ENCODE data around the gene IL20. TPM values are rescaled to one million over a fixed set of nuclear protein-coding genes. Genes with fewer than 3 reads are reported as not detected.
A peak's percentile ranks its signal among the peaks of the same experiment; 100 is the strongest.

IL20 gene
- total RNA-seq, 1 donor from 2014 or later, result not detected

GRCh38 chr1:206832352-206832880, 33.0 kb upstream of the IL20 start:
- Histone ChIP-seq H3K36me3 (no peaks in the 10 kb centered on the region), H3K27me3 (ENCODE audit: low read depth) (no peaks in the 10 kb centered on the region), H3K4me1 (peaks cover 33% of the 10 kb centered on the region), H3K4me3 (no peak overlapping the region), H3K27ac (no peak overlapping the region), H3K9me3 (no peaks in the 10 kb centered on the region)
- ATAC-seq, result no peak
- intact Hi-C loops (cut with DNase I), result no loop called here
- DNase-seq, result no peak
- TF ChIP-seq CTCF (IDR thresholded peaks at IDR 0.05), result no peak

- TF ChIP-seq CTCF (IDR thresholded peaks at IDR 0.05), result no peak
Measured at GRCh38 chr1:206833106-206833680, 32.2 kb upstream of the IL20 start.

DNA sequence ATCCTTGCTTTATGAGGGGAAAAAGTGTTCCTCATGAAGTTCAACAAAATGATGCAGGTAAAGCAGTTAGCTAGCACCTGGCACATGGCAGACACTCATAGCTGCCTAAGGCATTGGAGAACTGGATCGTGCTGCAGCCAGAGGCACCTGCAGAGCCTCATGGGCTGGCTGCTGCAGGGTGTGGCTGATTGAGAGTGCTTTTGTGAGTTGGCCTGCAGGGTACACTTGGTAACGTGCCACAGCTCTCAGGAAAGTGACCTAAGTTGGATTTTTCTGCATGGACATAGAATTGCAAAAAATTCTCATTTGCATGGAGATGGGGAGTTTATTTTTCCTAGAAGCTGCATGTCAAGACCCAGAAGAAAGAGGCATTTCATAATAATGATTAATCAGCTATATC, 31.6 kb upstream of the IL20 start:
- no peaks in the 10 kb centered on the region for H3K9me3 ChIP-seq
- ATAC-seq (peak; percentile 61 to 74), DNase-seq (peak; percentile 61)
- H3K36me3 ChIP-seq, result no peaks in the 10 kb centered on the region
- peaks cover 33% of the 10 kb centered on the region for H3K4me1 ChIP-seq
- H3K27me3 ChIP-seq (ENCODE audit: low read depth), result no peaks in the 10 kb centered on the region
- no peak for TF ChIP-seq CTCF (IDR thresholded peaks at IDR 0.05)
- H3K4me3 ChIP-seq, result no peak overlapping the region
- intact Hi-C loops (cut with DNase I), result no loop called here
- H3K27ac ChIP-seq, result no peak overlapping the region

More at GRCh38 chr1:206833106-206833680, 32.2 kb upstream of the IL20 start:
- DNase-seq, result no peak
- Histone ChIP-seq H3K36me3 (no peaks in the 10 kb centered on the region), H3K4me3 (no peak overlapping the region), H3K4me1 (peaks cover 33% of the 10 kb centered on the region), H3K27ac (no peak overlapping the region), H3K27me3 (ENCODE audit: low read depth) (no peaks in the 10 kb centered on the region), H3K9me3 (no peaks in the 10 kb centered on the region)
- ATAC-seq, result peak in 1 of 2 donors; percentile 64
- intact Hi-C loops (cut with DNase I), result no loop called here

DNA sequence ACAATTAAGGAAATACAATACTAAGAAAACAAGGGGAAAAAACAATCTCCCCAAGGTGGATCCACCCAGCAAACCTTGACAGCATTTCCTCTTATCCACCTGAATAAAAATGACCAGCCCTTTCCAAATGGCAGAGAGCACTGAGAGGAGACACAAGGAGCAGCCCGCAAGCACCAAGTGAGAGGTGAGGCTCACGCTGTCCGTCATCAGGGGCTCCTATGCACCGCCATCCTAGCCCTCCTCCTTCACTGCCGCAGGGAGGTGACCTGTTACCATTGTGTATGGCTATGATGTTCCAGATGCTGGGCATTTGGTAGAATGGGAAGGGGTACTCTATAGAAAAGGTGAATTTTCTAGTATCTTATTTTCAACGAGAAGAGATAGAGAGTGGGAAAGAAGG, 31.2 kb upstream of the IL20 start:
- no peak for ATAC-seq
- H3K27ac ChIP-seq, result no peak overlapping the region
- no peaks in the 10 kb centered on the region for H3K9me3 ChIP-seq

DNA sequence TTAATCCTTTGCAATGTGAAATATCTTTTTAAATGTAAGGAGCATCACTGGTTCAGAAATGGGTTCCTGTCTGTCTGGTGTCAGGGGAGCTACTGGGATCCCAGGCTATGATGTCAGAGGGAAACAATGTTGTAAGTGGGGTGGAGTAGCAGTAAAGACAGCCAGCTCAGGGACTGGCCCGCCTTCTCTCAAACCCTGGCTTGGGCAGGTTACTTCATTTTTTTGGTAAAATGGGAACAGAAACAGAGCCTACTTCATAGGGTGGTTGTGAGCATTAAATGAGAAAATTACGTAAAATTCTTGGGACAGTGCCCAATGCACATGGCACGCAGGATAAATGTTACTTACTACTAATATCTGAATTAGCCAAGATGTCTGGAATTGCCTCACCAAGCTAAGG, 30.7 kb upstream of the IL20 start:
- Histone ChIP-seq H3K27me3 (ENCODE audit: low read depth) (no peaks in the 10 kb centered on the region), H3K27ac (no peak overlapping the region), H3K36me3 (no peaks in the 10 kb centered on the region), H3K9me3 (no peaks in the 10 kb centered on the region), H3K4me3 (no peak overlapping the region), H3K4me1 (peaks cover 25% of the 10 kb centered on the region)
- no peak for TF ChIP-seq CTCF (IDR thresholded peaks at IDR 0.05)
- intact Hi-C loops (cut with DNase I), result no loop called here
- peak; percentile 74 to 79 for ATAC-seq
- DNase-seq, result peak; percentile 70

More for the DNA sequence above, 31.2 kb upstream of the IL20 start:
- Histone ChIP-seq H3K27me3 (ENCODE audit: low read depth) (no peaks in the 10 kb centered on the region), H3K4me1 (peaks cover 30% of the 10 kb centered on the region), H3K4me3 (no peak overlapping the region), H3K36me3 (no peaks in the 10 kb centered on the region)
- intact Hi-C loops (cut with DNase I), result no loop called here
- TF ChIP-seq CTCF (IDR thresholded peaks at IDR 0.05), result no peak
- DNase-seq, result no peak
